Measurements from ENCODE around the gene RAB6B.

RAB6B gene

GRCh38 chr3:133930341-133930933, 34.8 kb upstream of the RAB6B start:
- DNase-seq (ENCODE audit: low read depth in 2 of 2), result no peak

GRCh38 chr3:133928903-133929607, 33.4 kb upstream of the RAB6B start:
- DNase-seq (ENCODE audit: low read depth in 2 of 2), result no peak

GRCh38 chr3:133928136-133928893, 32.6 kb upstream of the RAB6B start:
- DNase-seq (ENCODE audit: low read depth in 2 of 2), result no peak

GRCh38 chr3:133927540-133928066, 31.9 kb upstream of the RAB6B start:
- peak; percentile 51 to 60 for DNase-seq (ENCODE audit: low read depth in 2 of 2)

GRCh38 chr3:133926736-133927539, 31.3 kb upstream of the RAB6B start:
- no peak for DNase-seq (ENCODE audit: low read depth in 2 of 2)

- no peak for DNase-seq (ENCODE audit: low read depth in 2 of 2)
These were observed 30.5 kb upstream of the RAB6B start for GRCh38 chr3:133925960-133926735.

GRCh38 chr3:133924041-133924440, 28.4 kb upstream of the RAB6B start:
- no peak for DNase-seq (ENCODE audit: low read depth in 2 of 2)

- DNase-seq (ENCODE audit: low read depth in 2 of 2), result no peak
These were observed 25.9 kb upstream of the RAB6B start for GRCh38 chr3:133921592-133921991.

- no peak for DNase-seq (ENCODE audit: low read depth in 2 of 2)
These were observed 21.5 kb upstream of the RAB6B start for GRCh38 chr3:133917144-133917543.

GRCh38 chr3:133915685-133916658, 20.3 kb upstream of the RAB6B start:
- DNase-seq (ENCODE audit: low read depth in 2 of 2), result no peak

GRCh38 chr3:133914839-133915600, 19.3 kb upstream of the RAB6B start:
- DNase-seq (ENCODE audit: low read depth in 2 of 2), result no peak

- DNase-seq (ENCODE audit: low read depth in 2 of 2), result no peak
These were observed 14.7 kb upstream of the RAB6B start for GRCh38 chr3:133910422-133910821.

GRCh38 chr3:133905376-133905775, 9.7 kb upstream of the RAB6B start:
- DNase-seq (ENCODE audit: low read depth in 2 of 2), result no peak

- DNase-seq (ENCODE audit: low read depth in 2 of 2), result no peak
These were observed 6.2 kb upstream of the RAB6B start for GRCh38 chr3:133901847-133902246.

- DNase-seq (ENCODE audit: low read depth in 2 of 2), result no peak
These were observed 5.4 kb upstream of the RAB6B start for GRCh38 chr3:133901083-133901482.

- no peak for DNase-seq (ENCODE audit: low read depth in 2 of 2)
These were observed 3.6 kb upstream of the RAB6B start for GRCh38 chr3:133899311-133899710.

GRCh38 chr3:133897547-133897946, 1.9 kb upstream of the RAB6B start:
- no peak for DNase-seq (ENCODE audit: low read depth in 2 of 2)

- DNase-seq (ENCODE audit: low read depth in 2 of 2), result no peak
These were observed 500 bp upstream of the RAB6B start for GRCh38 chr3:133896002-133896761.

Data from stimulated activated CD4-positive, alpha-beta T cell treated with anti-CD3 and anti-CD28 coated beads, Interleukin-4, amount 100 ng/mL, for 48 hours (primary cell).